GM21619 (cell line): ENCODE measurements around the gene KLHL29.
"Not testable (repeated sequence)": the region's sequence is repeated elsewhere in the genome, so short reads cannot be mapped to it uniquely, and the experiment has no call there.

ENCODE experiments used
- ATAC-seq: cut with Tn5 transposase; IDR thresholded peaks from one replicate; pipeline ENCODE4 v1.9.1; 2021; ENCODE audit not compliant: unreplicated experiment

KLHL29 gene

DNA sequence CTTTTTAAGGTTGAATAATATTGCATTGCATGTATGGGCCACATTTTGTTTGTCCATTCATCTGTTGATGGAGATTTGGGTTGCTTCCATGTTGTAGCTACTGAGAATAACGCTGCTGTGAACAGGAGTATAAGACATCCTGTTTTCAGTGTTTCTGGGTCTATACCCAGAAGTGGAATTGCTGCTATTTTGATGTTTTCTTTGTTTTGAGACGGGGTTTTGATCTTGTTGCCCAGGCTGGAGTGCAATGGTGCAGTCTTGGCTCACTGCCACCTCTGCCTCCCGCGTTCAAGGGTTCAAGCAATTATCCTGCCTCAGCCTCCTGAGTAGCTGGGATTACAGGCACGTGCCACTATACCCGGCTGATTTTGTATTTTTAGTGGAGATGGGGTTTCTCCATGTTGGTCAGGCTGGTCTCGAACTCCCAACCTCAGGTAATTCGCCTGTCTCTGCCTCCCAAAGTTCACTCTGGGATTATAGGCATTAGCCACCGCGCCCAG lies 6.3 kb downstream of the KLHL29 start:
- ATAC-seq: not testable (repeated sequence)

DNA sequence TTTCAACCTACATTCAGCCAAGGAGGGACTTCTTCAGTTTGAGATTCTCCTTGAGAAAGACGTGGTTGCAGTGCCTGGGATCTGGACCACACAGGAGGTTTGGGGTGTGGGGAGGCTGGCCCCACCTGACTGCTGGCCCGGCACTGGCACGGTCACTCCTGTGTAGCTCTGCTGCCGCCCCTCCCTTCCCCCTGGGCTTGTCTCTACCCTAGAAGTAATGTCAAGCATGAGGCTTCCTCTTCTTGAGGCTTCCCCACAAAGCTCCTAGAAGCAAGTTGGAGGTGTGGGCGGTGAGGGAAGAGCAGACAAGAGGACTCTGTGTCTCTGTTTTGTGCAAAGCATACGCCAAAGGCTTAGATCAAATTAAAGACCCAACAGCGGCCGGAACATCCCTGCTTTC lies 8.7 kb downstream of the KLHL29 start:
- ATAC-seq: no peak

DNA sequence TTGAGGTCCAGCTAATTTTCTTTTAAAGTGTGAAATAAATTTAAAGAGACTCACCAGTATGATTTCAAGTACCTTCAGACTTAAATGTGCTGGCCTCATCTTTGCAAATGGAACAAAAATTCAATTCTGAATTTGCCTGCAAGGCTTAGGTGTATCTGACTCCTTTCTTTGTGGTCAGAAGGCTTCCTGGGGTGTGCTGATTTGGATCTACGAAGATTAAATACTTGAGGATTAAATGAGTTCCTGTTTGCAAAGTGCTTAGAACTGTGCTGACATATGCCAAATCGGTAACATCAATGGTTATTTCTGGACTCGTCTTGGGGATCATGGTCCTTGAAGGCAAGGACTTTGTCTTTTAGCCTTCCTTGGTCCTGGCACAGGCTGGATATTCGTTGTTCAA lies 9.7 kb downstream of the KLHL29 start:
- ATAC-seq: no peak

DNA sequence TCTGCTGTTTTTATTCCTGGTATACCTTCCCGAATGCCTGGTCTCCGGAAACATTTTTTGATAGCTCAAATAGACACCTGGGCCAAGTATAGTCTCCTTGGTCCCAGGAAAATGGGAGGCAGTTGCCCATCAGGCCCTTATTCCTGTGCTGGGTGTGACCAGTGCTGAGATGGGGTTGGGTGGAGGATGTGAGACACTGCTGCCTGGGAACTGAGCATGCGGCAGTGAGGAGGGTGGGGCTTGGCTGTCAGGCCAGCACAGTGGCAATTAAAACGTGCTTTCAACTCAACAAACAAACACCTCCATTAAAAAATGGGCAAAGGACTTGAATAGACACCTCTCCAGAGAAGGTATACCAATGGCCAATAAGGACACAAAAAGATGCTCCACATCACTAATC lies 12.5 kb downstream of the KLHL29 start:
- no peak for ATAC-seq

DNA sequence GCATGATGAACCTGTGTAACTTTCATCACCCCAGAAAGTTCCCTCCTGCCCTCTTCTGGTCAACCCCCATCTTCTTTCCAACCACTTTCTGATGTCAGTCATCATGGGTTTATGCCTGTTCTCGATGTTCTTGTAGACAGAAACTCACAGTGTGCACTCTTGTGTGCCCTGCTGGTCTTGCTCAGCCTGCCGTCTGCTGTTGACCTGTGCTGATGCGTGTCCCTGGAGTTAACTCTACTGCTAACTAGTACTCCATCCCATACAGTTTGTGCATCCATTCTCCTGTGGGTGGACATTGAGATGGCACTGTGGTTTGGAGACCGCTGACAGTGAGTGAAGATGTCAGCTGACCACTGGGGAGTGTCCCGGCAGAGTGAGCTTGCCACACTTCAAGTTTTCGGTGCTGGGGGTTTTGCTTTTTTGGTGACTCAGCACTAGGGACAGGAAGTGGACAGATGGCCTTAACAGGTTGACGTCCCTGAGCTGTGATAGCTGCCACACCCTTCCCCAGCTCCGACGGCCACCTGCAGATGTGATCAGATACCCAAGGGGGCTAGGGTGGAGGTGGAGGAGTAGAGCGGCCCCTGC lies 14.8 kb downstream of the KLHL29 start:
- ATAC-seq: peak; percentile 47

GRCh38 chr2:23400703-23401102 lies 15.7 kb downstream of the KLHL29 start:
- no peak for ATAC-seq

DNA sequence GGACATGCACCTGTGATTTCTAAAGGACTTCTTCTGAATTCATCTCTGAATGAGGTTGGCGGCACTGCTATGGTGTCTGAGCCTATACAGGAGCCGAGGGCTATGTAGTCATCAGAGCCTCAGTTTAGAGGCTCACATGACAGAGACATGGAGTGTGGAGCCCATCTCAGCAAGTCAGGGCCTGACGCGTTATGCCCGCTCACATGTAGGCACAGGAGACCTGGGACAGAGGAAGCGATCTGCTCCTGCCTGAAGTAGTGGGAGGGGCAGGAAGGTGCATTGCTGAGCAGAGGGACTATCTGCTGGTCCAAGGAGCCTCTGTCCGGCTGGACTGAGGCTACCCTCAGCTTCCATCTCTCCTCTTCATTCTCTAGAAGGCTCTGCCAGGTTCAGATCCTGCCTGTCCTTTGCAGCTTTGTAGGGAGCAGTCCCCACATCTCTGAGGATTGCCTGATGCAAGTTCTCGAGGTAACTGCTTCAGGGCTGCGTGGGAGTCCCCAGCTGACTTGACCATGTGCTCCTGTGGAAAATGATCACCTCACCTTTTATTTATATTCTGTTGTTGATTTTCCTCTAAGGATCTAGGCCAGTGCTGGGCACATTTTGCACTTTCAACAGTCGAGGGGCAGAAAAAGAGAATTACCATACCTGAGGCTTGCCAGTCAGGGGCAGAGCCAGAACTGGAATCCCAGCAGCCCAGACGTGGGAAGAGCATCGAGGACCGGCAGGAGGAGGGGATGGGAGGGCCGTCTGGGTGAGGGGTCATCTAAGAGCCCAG lies 16.6 kb downstream of the KLHL29 start:
- ATAC-seq: no peak

- no peak for ATAC-seq
Measured at GRCh38 chr2:23402205-23402740, 17.3 kb downstream of the KLHL29 start.

DNA sequence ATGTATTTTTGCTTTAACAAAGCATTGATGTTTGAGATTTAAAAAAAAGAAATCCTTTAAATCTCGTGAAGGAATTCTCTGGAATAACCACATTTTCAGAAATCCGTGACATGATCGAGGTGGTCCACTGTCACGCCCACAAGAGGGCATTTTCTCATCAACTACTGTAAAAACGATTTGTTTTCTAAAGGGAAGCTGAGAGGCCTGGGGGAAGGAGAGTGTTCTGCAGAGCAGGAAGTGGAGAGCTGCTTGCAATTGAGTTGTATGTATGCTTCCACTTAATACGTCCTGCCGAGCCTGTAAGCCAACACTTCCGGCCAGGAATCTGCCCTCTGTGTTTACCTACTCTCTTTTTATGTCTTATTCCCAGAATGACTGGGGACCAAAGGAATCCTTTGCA lies 19.4 kb downstream of the KLHL29 start:
- peak; percentile 76 for ATAC-seq

- no peak for ATAC-seq
Measured at GRCh38 chr2:23409248-23409647, 24.3 kb downstream of the KLHL29 start.

DNA sequence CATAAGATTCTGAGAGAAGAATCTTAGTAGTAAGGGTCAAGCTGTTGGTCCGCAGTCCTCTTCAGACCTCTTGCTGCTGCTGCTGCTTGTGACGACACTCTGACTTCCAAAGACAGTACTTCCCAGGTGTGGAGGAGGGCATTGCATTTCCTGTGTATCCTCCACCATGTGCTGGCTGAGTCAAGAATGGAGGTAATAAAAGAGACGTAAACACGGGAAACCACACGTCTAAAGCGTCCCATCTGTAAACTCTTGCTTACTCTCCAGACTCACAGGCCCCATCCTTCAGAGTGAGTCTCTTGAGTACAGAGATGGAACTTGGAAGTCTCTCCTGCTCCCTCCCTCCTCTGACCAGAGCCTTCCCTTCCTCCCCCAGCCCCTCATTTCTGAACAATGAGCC lies 25.6 kb downstream of the KLHL29 start:
- ATAC-seq: no peak

DNA sequence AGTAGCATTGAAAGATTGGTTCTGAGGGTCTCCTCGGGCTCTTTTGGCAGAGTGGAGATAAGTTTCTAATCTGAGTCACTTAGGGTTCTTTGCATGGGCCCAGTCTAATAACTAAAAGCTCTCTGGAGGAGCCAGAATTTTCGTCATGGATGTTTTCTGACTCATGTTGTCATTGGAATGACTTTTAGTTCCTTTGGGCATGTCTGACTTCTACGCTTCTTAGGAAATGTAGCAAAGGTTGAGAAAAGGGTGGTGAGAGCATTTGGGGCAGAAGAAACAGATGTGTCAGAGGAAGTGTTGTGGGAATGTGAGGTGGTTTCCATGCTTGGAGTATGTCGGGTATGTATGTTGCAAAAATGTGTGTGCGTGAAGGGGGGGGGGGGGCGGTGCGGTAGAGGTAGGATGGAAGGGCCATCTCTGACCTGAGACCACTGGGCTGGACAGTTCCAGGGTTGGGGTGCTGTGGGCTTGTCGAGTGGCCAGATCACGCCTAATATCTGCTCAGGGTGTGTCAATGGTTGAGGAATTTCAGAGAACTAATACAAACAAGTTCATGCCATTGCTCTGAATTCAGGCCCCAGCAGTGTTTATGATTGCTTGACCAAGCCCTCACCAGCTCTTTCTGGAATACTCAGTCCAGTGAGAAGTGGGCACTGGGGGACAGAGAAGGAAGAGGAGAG lies 26.9 kb downstream of the KLHL29 start:
- no peak for ATAC-seq

GRCh38 chr2:23412556-23413155 lies 27.7 kb downstream of the KLHL29 start:
- ATAC-seq: no peak

DNA sequence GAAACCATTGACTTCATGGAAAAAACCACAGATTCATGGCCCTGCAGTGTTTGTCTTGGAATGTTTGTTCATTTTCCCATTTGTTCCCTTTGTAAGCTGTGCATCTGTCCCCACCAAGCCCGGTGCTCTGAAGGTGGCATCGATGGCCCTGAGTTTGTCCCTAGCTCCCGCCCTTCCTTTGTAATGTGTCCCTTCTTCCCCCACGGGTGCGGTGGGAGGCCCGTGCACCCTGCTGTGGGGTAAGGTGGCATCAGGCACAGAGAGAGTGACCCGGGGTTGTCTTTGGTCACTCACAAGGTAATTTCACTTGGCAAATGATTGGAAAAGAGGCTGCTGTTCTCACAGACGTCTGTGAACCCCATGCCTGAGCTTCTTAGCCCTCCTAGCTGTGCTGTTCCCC lies 28.7 kb downstream of the KLHL29 start:
- ATAC-seq: no peak

- ATAC-seq: no peak
Measured at GRCh38 chr2:23414106-23414505, 29.1 kb downstream of the KLHL29 start.

DNA sequence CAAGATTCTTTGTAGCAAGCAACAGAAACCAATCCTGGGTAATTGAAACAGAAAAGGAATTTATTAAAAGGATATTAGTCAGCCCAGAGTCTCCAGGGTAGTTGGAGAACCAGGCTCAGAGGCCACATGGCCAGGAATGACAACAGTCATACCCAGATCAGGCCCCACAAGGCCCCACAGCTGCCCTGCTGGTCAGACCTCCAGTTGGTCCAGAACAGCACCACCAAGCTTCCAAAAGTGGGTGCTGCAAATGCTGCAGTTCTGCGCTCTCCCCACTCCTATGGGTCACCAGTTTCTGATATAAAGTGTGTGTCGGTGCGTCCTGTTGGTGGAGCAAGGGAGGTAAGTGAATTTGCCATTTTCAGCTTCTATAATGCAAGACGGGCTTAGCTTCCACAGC lies 29.9 kb downstream of the KLHL29 start:
- no peak for ATAC-seq

DNA sequence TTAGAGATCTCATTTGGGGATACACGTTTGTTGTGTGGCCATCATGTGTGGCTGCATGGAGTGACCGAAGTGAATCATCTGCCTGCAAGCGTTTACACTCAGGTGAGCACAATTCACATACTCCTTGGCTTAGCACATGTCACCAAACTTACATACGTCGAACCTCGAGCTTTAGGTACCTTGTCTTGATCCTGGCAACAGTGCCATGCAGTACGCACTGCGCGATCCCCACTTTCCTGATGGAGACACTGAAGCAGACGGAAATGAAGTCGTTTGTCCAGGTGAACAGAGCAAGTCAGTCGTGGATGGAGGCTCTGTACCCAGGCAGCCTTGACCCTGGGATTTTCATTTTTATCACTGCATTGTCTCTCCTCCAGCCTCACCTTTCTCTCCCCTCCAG lies 32.3 kb downstream of the KLHL29 start:
- ATAC-seq: no peak

- no peak for ATAC-seq
Measured at GRCh38 chr2:23418056-23418455, 33.1 kb downstream of the KLHL29 start.

GRCh38 chr2:23418461-23418911 lies 33.5 kb downstream of the KLHL29 start:
- ATAC-seq: no peak

DNA sequence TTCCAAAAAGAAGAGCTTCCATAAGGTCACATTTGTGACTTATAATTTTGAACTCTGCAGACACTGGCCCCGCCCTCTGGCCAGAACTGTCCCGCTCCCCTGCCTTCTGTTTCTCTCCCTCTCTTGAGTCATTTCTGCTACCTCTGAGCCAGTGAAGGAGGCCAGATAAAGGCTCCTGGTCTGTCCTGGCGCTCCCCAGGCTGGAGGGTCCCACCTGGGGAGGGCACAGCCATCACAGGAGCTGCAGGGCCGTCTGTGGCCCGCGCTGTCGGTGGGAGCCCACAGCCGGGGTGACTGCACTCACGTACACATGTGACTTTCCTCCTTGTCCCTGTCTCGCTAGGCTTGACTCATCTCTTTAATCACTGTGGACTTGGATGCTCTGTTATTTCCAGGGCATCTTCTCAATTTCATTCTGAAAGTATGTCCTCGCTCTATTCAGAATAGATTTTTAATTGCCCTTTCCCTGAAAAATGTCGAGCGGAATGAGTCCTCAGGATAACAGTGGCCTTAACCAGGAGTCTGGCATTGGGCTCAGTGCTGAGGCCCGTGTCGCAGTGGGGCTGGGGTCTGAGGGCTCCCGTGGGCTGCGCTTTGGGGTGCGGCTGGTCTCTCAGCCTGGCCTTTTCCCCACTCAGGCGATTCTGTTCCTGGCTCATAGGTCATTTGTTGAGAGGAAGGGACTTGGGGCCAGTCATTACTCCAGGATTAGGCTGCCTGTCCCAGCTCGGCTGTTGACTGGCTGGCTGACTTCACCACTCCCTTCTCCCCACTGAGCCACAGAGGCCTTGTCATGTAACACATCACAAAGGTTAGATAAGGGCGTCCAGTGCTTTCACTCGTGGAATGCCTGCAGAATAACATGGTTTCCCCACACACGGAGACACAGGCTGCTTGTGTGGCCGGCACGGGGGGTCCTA lies 34.5 kb downstream of the KLHL29 start:
- no peak for ATAC-seq
